NCI-H2196 (cell line): ENCODE data around the gene LRRC43.
"Not testable (repeated sequence)": the region's sequence is repeated elsewhere in the genome, so short reads cannot be mapped to it uniquely, and the experiment has no call there.

Source experiments
- DNase-seq: peaks from one replicate; lab custom pipeline; 2025; ENCODE audit not compliant: unreplicated experiment; lab: John Stamatoyannopoulos, UW

Gene LRRC43

DNA sequence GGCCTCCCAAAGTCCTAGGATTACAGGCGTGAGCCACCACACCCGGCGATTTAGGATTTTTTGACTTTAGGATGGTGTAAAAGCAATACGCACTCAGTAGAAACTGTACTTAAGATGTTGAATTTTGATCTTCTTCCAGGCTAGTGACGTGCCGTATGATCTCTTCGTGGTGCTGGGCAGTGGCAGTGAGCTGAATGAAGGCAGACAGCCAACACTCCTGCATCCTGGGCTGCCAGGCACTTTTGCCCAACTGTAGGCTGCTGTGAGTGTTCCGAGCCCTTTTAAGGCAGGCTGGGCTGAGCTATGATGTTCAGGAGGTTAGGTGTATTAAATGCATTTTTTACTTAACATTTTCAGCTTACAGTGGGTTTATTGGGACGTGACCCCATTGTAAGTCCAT lies 30.2 kb upstream of the LRRC43 start:
- DNase-seq = no peak

DNA sequence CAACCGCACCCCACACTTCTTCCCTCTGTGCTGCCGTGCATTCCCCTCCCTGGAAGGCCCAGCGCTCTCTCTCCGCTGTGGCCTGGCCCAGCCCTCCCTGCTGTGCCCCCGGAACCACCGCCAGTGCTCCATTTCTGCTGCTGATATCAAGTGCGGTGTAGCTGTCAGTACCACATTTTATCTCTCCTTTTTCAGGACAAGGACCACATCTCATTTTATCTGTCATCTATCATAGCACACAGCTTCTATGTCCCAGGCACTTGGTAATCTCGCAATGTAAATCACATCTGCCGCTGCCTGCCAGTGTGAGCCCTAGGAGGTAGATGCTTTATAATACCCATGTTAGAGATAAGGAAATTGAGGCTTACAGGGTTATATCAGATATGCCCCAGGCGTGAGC lies 27.2 kb upstream of the LRRC43 start:
- no peak for DNase-seq

DNA sequence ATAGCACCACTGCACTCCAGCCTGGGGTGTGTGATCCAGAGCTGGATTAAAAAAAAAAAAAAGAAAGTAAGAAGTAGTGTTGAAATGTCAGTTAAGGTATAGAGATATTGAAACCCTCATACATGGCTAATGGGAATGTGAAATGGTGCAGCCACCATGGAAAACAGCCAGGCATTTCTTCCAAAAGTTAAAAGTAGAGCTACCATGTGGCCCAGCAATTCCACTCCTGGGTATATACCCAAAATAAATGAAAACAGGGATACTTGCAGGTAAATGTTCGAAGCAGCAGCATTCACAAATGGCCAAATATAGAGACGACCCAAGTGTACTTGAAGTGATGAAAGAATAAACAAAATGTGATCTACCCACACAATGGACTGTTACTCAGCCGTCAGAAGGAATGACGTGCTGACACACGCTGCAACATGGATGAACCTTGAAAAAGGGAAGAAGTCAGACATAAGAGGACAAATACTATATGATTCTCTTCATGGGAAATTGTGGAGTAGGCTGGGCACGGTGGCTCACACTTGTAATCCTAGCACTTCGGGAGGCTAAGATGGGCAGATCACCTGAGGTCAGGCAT lies 24.1 kb upstream of the LRRC43 start:
- no peak for DNase-seq

DNA sequence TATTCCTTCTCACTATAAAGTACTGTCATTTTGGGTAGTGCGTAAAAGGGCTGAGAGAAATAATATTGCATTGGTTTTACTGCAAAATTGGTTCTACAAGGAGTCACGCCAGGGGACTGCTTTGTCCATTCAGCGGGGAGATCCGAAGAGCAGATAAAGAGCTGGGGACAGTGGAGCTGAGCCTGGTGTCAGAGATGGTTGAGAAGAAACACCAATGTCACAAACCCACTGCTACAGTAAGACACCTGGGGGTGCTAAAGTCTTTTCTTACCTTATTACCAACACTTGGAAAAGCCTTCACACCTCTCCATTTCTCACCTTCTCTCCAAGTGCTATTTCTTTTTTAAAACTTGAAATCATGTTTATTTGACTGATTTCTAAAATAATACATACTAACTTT lies 23.0 kb upstream of the LRRC43 start:
- DNase-seq = no peak

DNA sequence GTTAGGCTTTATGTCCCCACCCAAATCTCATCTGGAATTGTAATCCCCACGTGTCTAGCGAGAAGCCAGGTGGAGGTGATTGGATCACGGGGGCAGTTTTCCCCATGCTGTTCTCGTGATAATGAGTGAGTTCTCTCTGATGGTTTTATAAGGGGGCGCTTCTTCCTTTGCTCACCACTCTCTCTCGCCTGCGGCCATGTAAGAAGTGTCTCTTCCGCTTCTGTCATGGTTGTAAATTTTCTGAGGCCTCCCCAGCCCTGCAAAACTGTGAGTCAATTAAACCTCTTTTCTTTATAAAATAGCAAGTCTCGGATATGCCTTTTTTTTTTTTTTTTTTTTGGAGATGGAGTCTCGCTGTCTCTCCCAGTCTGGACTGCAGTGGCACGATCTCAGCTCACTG lies 22.2 kb upstream of the LRRC43 start:
- DNase-seq = no peak

DNA sequence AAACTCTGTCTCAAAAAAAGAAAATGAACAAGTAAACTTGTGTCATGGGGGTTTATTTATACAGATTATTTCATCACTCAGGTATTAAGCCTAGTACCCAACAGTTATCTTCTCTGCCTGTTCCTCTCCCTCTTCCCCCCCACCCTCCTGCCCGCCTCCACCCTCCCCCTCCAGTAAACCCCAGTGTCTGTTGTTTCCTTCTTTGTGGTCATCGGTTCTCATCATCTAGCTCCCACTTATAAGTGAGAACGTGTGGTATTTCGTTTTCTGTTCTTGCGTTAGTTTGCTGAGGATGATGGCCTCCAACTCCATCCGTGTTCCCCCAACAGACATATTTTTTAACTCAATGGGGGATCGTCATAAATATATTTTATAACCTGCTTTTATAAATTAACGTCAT lies 21.2 kb upstream of the LRRC43 start:
- no peak for DNase-seq

DNA sequence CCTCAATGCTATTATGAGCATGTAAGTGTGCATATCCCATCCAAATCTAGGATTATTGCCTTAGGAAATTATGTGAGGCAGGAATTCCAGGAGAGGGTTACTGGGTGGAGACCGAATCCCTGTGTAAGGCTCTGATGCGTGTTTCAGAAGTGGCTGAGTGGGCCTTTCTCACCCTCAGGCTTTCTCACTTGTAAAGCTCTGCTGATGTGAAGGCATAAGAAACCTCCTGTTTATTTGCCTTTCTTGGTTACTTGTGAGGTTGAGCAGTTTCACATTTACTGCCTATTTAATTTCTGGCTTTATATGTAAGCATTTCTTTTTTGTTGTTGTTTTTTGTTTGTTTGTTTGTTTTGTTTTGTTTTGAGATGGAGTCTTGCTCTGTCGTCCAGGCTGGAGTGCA lies 19.9 kb upstream of the LRRC43 start:
- no peak for DNase-seq

DNA sequence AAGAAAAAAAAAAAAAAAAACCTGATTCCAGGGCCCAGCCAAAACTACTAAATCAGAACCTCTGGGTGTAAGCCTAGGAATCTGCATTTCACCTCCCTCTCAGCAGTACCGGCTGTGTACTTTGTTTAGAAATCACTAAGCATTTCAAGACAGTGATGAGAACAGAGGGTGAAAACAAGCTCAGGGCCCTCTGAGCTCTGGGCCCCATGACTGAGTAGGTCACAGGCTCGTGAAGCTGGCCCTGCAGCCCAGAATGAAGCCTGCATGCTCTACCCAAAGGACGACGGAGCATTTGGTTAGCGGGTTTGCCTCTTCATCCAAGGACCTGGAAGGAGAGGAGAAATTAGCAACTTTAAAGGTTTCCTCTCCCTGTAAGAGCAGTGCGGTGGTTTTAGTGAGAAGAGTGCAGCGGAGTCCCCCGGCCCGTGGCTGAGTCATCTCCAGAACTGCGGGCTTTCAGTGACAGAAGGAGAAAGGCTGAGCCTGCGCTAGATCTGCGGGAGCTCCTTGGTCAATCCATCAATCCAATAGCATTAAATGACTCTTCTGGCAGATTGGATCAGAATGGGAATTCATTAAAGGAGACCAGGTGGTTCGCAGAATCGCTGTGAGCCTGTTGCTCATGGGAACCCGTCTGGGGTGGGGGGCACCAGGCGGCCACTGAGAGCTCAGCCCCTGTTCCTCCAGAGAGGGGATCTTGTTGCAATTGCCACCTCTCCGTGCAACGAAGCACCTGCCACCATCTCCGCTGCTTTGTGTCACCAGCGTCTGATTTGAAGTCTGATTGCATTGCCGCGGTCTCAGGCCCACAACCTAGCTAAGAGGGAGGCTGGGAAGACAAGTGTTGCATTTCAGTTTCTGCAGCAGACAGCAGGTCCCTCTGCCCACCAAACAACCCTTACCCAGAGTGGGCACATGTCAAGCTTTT lies 16.2 kb upstream of the LRRC43 start:
- no peak for DNase-seq

DNA sequence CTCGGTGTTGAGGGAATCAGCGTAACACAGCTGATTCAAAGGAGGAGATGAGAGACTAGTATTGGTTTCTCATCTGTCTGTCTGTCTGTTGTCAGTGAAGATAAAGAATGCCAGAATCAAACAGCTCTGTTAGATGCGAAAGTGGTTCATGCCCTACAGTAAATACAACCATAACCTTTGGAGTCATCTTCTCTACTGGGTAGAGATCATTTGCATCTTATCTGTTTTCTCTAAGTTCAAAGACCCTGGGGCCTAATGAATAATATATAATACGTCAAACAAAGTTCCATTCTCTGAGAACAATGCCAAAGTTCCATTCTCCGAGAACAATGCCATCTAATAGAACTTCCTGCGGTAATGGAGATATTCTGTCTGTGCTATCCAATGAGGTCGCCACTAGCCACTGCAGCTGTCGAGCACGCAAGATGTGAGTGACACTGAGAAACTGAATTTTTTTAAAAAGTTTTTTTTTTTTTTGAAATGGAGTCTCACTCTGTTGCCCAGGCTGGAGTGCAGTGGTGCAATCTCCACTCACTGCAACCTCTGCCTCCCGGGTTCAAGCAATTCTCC lies 15.5 kb upstream of the LRRC43 start:
- DNase-seq = no peak

DNA sequence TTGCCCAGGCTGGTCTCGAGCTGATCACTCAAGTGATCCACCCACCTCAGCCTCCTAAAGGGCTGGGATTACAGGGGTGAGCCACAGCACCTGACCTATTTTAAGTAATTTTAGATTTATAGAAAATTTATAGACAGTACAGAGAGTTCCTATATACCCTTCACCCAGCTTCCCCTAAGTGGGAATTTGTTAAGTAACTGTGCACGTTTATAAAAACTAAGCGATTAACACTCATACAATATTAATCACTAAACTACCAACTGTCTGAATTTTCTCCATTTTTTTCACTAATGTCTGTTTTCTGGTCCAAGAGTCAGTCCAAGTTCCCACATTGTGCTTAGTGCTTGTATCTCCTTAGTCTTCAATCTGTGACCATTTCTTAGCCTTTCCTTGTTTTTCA lies 14.4 kb upstream of the LRRC43 start:
- DNase-seq = no peak

DNA sequence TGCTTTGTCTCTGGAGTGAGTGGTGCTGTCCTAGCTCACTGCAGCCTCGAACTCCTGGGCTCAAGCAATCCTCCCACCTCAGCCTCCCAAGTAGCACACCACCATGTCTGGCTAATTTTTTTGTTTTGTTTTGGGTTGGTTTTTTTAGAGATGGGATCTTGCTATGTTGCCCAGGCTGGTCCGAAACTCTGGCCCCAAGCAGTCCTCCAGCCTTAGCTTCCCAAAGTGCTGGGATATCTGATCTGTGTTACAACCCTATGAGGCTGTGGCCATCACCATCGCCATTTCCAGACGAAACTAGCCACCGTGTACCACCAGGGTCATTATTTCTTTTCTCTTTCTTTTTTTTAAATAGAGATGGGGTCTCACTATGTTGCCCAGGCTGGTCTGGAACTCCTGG lies 11.5 kb upstream of the LRRC43 start:
- DNase-seq = no peak

DNA sequence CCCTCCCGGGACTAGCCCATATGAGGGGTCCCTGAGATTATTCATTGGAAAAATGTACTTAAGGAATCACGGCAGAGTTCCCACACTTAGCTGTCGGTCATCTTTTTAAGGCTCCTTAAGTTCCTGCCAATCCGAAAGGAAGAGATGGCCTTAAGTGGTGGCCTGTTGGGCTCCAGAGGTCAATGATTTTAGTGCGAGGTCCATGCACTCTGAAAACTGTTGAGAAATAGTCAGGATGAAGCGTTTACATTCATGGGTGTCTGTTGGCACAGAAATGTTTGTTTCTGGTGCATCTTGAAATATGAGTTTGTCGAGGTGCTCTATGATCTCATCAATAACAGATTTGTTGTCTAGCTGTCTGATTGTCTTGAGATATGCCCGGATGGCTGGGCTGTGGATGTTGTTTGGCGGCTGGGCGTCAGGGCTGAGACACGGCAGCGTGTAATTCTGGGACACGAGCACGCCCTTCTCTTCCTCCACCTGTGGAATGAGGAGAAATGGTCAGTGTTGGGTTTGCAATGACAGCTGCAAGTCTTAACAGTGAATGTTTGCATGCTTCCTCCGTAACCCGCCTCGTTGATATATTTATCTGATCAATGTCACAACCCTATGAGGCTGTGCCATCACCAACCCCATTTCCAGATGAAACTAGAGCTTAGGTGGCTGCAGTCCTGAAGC lies 10.5 kb upstream of the LRRC43 start:
- DNase-seq = no peak

DNA sequence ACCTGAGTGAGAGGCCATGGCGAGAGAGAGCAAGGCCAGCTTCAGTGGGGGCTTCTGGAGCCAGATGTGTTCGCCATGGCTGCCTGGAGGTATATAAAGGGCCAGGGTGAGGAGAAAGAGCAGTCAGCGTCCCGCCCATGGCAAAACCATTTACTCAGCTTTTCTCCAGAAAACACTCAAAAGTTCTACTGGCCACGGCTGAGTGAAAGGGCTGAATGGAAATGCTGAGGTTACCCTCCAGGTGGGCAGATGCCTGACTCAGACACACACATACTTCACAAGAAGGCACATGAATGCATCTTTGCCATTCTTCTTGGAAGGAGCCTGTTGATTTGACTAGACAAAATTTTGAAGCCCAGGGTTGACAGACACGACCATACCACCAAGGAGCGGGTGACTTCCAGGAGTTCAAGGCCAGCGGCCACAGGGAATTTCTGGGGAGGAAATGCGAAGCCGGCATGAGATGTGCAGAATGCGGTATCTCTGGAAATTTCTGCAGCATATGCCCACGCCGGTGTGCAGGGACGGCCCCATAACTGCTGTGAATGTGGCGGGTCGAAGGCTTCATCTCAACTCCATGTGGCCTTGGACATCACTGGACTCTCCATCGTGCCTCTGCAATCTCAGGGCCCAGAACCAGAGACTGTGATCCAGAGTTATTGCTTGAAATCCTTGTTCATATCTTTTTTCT lies 8.6 kb upstream of the LRRC43 start, which contains the start of gene IL31:
Gene IL31 (minus strand): TSS at position 67 of the 691 bp plus-strand sequence. CDS start 49 bp downstream, at position 18.
- DNase-seq = no peak

DNA sequence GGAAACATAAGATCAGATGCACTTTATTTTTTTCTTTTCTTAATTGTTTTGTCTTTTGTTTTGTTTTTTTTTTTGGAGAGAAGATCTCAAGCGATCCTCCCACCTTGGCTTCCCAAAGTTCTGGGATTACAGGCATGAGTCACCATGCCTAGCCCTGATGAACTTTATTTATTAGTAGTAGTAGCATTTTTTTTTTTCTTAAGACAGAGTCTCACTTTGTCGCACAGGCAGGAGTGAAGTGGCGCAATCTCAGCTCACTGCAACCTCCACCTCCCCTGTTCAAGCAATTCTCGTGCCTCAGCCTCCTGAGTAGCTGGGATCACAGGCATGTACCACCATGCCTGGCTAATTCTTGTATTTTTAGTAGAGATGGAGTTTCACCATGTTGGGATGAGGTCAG lies 6.5 kb upstream of the LRRC43 start:
- DNase-seq = not testable (repeated sequence)

DNA sequence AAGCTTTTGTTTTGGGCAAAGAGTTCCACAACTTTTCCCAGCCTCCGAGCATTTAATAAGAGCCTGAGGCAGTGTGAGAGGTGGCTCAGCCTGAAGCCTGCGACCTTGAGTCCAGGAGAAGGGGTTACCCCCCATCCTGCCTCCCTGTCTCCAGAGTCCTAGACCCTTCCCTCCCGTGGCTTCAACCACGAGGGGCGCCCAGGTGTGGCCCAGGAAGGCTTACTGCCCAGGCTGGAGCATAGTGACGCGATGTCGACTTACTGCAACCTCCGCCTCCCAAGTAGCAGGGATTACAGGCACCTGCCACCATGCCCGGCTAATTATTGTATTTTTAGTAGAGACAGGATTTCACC lies 641 bp downstream of the LRRC43 start:
- DNase-seq = no peak

DNA sequence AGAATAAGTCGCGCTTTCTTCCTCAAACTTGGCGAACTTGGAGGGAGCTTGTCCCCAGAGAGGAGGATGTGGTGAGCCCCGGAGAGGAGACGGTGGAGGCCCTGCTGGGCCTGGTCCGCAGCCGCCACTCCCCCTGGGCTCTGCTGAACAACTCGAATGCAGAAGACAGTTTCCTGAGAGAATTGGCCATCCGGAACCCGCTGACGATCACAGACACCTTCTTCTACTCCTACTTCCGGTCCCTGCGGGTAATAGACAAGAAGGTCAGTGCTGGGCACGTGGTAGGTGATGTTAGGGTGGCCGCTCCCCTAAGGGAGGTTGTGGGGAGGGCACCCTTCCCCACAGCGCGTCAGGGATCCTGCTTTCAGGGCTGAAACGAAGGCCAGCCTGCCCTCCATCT lies 1.6 kb downstream of the LRRC43 start:
- no peak for DNase-seq

DNA sequence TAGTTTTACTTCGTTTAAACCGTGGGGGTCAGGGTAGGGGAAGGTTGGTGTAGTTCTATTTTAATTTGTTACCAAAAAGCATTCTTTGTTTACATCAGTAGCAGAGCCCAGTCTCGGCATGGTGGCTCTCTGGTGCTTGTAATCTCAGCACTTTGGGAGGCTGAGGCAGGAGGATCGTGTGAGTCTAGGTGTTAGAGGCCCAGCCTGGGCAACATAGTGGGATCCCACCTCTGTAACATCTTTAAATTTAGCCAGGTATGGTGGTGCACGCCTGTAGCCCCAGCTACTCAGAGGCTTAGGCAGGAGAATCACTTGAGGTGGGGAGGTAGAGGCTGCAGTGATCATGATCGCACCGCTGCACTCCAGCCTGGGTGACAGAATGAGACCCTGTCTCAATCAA lies 2.2 kb downstream of the LRRC43 start:
- no peak for DNase-seq

DNA sequence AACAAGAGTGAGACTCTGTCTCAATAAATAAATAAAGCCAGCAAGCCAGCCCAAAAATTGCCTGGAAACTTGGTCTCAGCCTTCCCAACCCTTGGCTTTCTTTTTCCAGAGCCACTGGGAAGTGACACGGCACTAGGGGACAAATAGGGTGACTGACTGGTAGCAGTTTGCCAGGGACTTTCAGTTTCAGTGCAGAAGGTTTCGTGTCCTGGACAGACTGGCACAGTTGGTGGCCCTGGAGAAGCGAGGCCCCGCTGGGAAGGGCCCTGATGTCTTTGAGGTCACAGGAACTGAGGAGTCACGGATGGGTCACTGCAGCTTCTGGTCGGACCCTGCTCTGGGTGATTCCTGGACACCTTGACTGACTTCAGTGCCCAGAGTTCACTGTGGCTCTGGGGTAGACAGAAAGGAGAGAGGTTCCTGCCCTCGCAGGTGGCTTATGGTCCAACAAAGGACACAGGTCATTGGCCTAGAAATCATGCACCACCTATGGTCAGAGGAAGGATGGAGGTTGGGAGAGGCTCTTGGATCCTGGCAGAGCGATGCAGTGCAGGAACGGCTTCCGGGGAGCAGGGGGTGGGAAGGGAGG lies 2.7 kb downstream of the LRRC43 start:
- no peak for DNase-seq

DNA sequence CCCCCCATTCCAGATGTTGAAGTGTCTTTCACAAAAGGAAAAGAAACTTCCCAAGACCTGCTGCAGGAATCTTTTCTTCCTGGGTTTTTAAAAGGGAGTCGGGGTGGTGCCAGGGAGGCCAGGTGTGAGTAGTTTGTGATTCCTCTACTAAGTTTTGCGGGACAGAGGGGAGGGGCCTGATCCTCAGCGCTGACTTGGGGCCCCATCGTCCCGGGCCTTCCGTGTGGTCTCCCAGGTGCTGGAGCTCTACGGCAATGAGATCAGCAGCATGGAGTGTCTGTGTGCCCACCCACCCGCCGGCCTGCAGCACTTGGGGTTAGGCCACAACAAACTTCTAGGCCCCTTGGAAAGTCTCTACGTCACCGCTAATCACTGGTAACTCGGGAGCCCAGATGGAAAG lies 4.5 kb downstream of the LRRC43 start:
- no peak for DNase-seq

DNA sequence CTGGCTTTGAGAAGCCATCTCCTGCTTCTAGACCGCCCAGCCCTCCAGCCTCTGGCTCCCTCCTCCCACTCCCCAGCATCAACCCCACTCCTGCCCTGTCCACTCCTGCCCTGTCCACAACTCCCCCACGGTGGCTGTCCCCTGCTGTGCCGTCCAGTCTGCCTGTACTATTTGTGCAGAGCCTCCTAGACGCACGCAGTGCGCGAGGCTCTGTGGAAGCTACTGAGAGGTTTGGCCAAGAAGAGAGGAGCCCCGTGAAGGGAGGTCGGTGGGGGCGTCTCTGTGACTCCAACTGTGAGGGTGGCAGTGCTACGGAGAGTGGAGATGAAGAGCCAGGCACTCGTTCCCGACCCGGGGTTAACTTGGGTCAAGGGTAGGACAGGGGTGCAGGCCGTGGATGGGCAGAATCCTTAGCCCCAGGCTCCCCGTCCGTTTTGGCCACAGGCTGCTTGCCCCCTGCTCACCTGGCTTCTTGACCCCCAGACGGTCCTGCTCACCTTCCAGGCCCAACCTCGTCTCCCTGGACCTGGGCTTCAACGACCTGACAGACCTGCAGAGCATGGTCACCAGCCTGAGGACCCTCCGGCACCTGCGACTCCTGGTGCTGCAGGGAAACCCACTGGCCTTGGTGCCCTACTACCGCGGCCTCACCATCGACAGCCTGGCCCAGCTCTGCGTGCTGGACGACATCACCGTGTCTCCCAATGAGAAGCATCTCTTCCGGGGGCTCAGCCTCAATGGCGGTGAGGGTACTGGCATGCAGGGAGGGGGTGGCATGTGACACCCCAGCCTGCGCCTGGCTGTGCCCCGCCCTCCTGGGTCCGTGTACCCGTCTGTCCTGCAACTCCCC lies 6.9 kb downstream of the LRRC43 start:
- no peak for DNase-seq
